H1 (cell line): ENCODE results near the gene NNMT. TPM values are rescaled to one million over a fixed set of nuclear protein-coding genes. Genes with fewer than 3 reads are reported as not detected.

Experiments
- CTCF ChIA-PET: fragments of 300-600 bp; sonication (Branson Sonifier 250); formaldehyde crosslinking; loops from one replicate; lab custom pipeline; 2021; ENCODE audit not compliant: partially characterized antibody; lab: Charles Lee
- POLR2A ChIA-PET: fragments of 300-600 bp; sonication (Branson Sonifier 250); formaldehyde crosslinking; loops from one replicate; lab custom pipeline; 2021; ENCODE audit warnings: inconsistent platforms; ENCODE audit not compliant: partially characterized antibody; lab: Charles Lee
- DNase-seq, 2 experiments: peaks; one replicate each; pipeline versions ENCODE4 v3.0.0 to v3.0.0-alpha.2; 2010 to 2022; ENCODE audit warnings: low spot score in 2 of 2, low read depth in 1 of 2, mixed read lengths in 1 of 2
- FAIRE-seq: peaks from 2 replicates; lab custom pipeline; 2011; peaks lifted over from hg19 to GRCh38; lab: Jason Lieb, UNC
- H2AFZ ChIP-seq: 2 replicates; pipeline ENCODE4 v1.8.1; 2012; ENCODE audit warnings: low read length, inconsistent platforms
- H2AK5ac ChIP-seq: 2 replicates; pipeline ENCODE4 v1.6.1; 2013; ENCODE audit warnings: low read depth, low read length
- H2BK120ac ChIP-seq: replicated peaks from 2 replicates; pipeline ENCODE3; 2013; ENCODE audit warnings: low read depth, low read length, inconsistent platforms
- H2BK12ac ChIP-seq: 2 replicates; pipeline ENCODE4 v1.6.1; 2013; ENCODE audit warnings: low read depth, low read length
- H2BK15ac ChIP-seq: 2 replicates; pipeline ENCODE4 v1.6.1; 2013; ENCODE audit warnings: low read length
- H2BK20ac ChIP-seq: 2 replicates; pipeline ENCODE4 v1.6.1; 2013; ENCODE audit warnings: low read length
- H2BK5ac ChIP-seq: 2 replicates; pipeline ENCODE4 v1.6.1; 2013; ENCODE audit warnings: low read depth, low read length
- H3K14ac ChIP-seq: 2 replicates; pipeline ENCODE4 v1.6.1; 2013; ENCODE audit warnings: inconsistent platforms; ENCODE audit not compliant: insufficient read length
- H3K18ac ChIP-seq: 2 replicates; pipeline ENCODE4 v1.6.1; 2013; ENCODE audit warnings: low read length; ENCODE audit errors: extremely low read depth
- H3K23ac ChIP-seq: 2 replicates; pipeline ENCODE4 v1.6.1; 2013; ENCODE audit warnings: inconsistent platforms; ENCODE audit not compliant: insufficient read length
- H3K23me2 ChIP-seq: 2 replicates; pipeline ENCODE4 v1.6.1; 2013; ENCODE audit warnings: low read depth, low read length
- H3K27ac ChIP-seq: 2 replicates; pipeline ENCODE4 v1.6.1; 2011; ENCODE audit warnings: low read depth, low read length, inconsistent platforms
- H3K27me3 ChIP-seq, 4 experiments: replicated peaks in 1 of 4; 1 replicate in 1 of 4; 2 replicates in 3 of 4; pipeline versions ENCODE4 v1.6.1 to v1.8.1; 2011 to 2013; ENCODE audit warnings: low read length in 3 of 4, mild to moderate bottlenecking in 3 of 4, inconsistent platforms in 2 of 4, mixed read lengths in 2 of 4, moderate library complexity in 1 of 4; ENCODE audit not compliant: control insufficient read depth in 3 of 4, insufficient read depth in 3 of 4; ENCODE audit errors: extremely low read depth in 1 of 4
- H3K36me3 ChIP-seq, 4 experiments: 2 replicates each; pipeline versions ENCODE4 v1.6.1 to v1.8.1; 2011 to 2013; ENCODE audit warnings: mild to moderate bottlenecking in 4 of 4, low read length in 3 of 4, moderate library complexity in 2 of 4, control low read depth in 1 of 4, inconsistent platforms in 1 of 4; ENCODE audit not compliant: insufficient read depth in 4 of 4, control insufficient read depth in 2 of 4
- H3K4ac ChIP-seq: replicated peaks from 2 replicates; pipeline ENCODE3; 2013; ENCODE audit warnings: low read length, low read depth, mixed read lengths, inconsistent platforms; ENCODE audit not compliant: insufficient read length
- H3K4me1 ChIP-seq, 4 experiments: replicated peaks in 1 of 4; 1 replicate in 1 of 4; 2 replicates in 3 of 4; pipeline versions ENCODE4 v1.6.1 to v1.8.1; 2011 to 2013; ENCODE audit warnings: low read length in 3 of 4, inconsistent platforms in 2 of 4, mixed read lengths in 1 of 4; ENCODE audit not compliant: insufficient read depth in 4 of 4, control insufficient read depth in 3 of 4
- H3K4me2 ChIP-seq, 2 experiments: 2 replicates each; pipeline versions ENCODE4 v1.6.1 to v1.8.1; 2011 to 2013; ENCODE audit warnings: low read depth in 2 of 2, low read length in 2 of 2, control low read depth in 1 of 2, inconsistent platforms in 1 of 2, mild to moderate bottlenecking in 1 of 2; ENCODE audit not compliant: insufficient read depth in 1 of 2
- H3K4me3 ChIP-seq, 4 experiments: fragments of 200-600, 300-600 bp in 1 of 4; sonication (generic), shearing (Covaris generic), sonication (Bioruptor Twin) in 1 of 4; 2 replicates each; pipeline versions ENCODE4 v1.5.1 to v1.8.1; 2011 to 2016; ENCODE audit warnings: low read length in 4 of 4, low read depth in 3 of 4, control low read depth in 2 of 4, inconsistent platforms in 2 of 4, mild to moderate bottlenecking in 2 of 4, mixed read lengths in 1 of 4, moderate library complexity in 1 of 4; ENCODE audit not compliant: insufficient read depth in 2 of 4; ENCODE audit errors: extremely low read depth in 1 of 4
- H3K56ac ChIP-seq: replicated peaks from 2 replicates; pipeline ENCODE3; 2013; ENCODE audit warnings: low read depth, mild to moderate bottlenecking, mixed read lengths, low read length, inconsistent platforms; ENCODE audit not compliant: insufficient read length
- H3K79me1 ChIP-seq: 2 replicates; pipeline ENCODE4 v1.6.1; 2013; ENCODE audit warnings: low read depth, low read length, control low read depth
- H3K79me2 ChIP-seq, 2 experiments: 2 replicates each; pipeline versions ENCODE4 v1.6.1 to v1.8.1; 2012 to 2013; ENCODE audit warnings: low read length in 2 of 2, mild to moderate bottlenecking in 2 of 2, inconsistent platforms in 1 of 2; ENCODE audit not compliant: insufficient read depth in 2 of 2, control insufficient read depth in 1 of 2
- H3K9ac ChIP-seq, 4 experiments: replicated peaks in 1 of 4; 1 replicate in 1 of 4; 2 replicates in 3 of 4; pipeline versions ENCODE4 v1.6.1 to v1.8.1; 2011 to 2013; ENCODE audit warnings: low read depth in 3 of 4, low read length in 3 of 4, control low read depth in 2 of 4, mild to moderate bottlenecking in 2 of 4, moderate library complexity in 2 of 4, inconsistent platforms in 1 of 4; ENCODE audit errors: extremely low read depth in 1 of 4
- H3K9me3 ChIP-seq, 2 experiments: 2 replicates each; pipeline versions ENCODE4 v1.6.1 to v1.8.1; 2012 to 2013; ENCODE audit warnings: mild to moderate bottlenecking in 2 of 2, moderate library complexity in 2 of 2, control low read depth in 1 of 2, inconsistent platforms in 1 of 2, low read depth in 1 of 2, low read length in 1 of 2, mixed read lengths in 1 of 2; ENCODE audit not compliant: insufficient read depth in 2 of 2
- H4K20me1 ChIP-seq, 2 experiments: replicated peaks in 1 of 2; 2 replicates each; pipeline versions ENCODE3 to v1.8.1; 2011 to 2013; ENCODE audit warnings: inconsistent platforms in 2 of 2, low read length in 2 of 2, mild to moderate bottlenecking in 1 of 2; ENCODE audit not compliant: insufficient read depth in 2 of 2, control insufficient read depth in 1 of 2
- H4K5ac ChIP-seq: 2 replicates; pipeline ENCODE4 v1.6.1; 2013; ENCODE audit warnings: low read length, low read depth, mixed read lengths, inconsistent platforms; ENCODE audit not compliant: insufficient read length
- H4K8ac ChIP-seq: 2 replicates; pipeline ENCODE4 v1.8.0; 2013; ENCODE audit warnings: mild to moderate bottlenecking, moderate library complexity, low read length, inconsistent platforms; ENCODE audit not compliant: insufficient read depth; ENCODE audit errors: extremely low read depth
- H4K91ac ChIP-seq: replicated peaks from 2 replicates; pipeline ENCODE3; 2013; ENCODE audit warnings: low read length, mixed read lengths, inconsistent platforms; ENCODE audit not compliant: insufficient read length
- BRCA1 ChIP-seq: IDR thresholded peaks from 2 replicates; pipeline ENCODE4 v1.6.1; 2012; ENCODE audit warnings: low read depth, low read length, improper control_type of control experiment
- CHD1 ChIP-seq: IDR thresholded peaks from 2 replicates; pipeline ENCODE4 v1.6.1; 2012; ENCODE audit warnings: low read depth, low read length, improper control_type of control experiment
- CTBP2 ChIP-seq: IDR thresholded peaks from 2 replicates; pipeline ENCODE4 v1.7.0; 2011; ENCODE audit warnings: borderline replicate concordance, mild to moderate bottlenecking, moderate library complexity, mixed read lengths, low read length; ENCODE audit not compliant: insufficient read depth, insufficient read length
- CTCF ChIP-seq, 3 experiments: IDR thresholded peaks; 1 replicate in 2 of 3; 2 replicates in 1 of 3; pipeline versions ENCODE4 v1.5.1 to v1.6.1; 2011; ENCODE audit warnings: low read length in 3 of 3, mild to moderate bottlenecking in 3 of 3, inconsistent platforms in 2 of 3, low read depth in 1 of 3, moderate library complexity in 1 of 3; ENCODE audit not compliant: insufficient read depth in 1 of 3; ENCODE audit errors: control extremely low read depth in 1 of 3
- EP300 ChIP-seq, 2 experiments: IDR thresholded peaks; 1 replicate in 1 of 2; 2 replicates in 1 of 2; pipeline ENCODE4 v1.6.1; 2011 to 2012; ENCODE audit warnings: low read depth in 2 of 2, low read length in 2 of 2, mild to moderate bottlenecking in 2 of 2, borderline replicate concordance in 1 of 2, inconsistent platforms in 1 of 2, moderate library complexity in 1 of 2
- JUND ChIP-seq: IDR thresholded peaks from 2 replicates; pipeline ENCODE4 v1.6.1; 2011; ENCODE audit warnings: mild to moderate bottlenecking, improper control_type of control experiment, low read length
- KDM1A ChIP-seq: fragments of 200-600, 300-600 bp; sonication (generic); IDR thresholded peaks from 2 replicates; pipeline ENCODE4 v1.7.1; 2016; ENCODE audit warnings: mild to moderate bottlenecking, low read length, borderline replicate concordance
- KDM4A ChIP-seq: IDR thresholded peaks from one replicate; pipeline ENCODE4 v1.7.1; 2012; ENCODE audit warnings: low read depth, mild to moderate bottlenecking, moderate library complexity, low read length, inconsistent platforms; ENCODE audit not compliant: severe bottlenecking
- TCF12 ChIP-seq: IDR thresholded peaks from 2 replicates; pipeline ENCODE4 v1.6.1; 2011; ENCODE audit warnings: low read depth, mild to moderate bottlenecking, low read length
- WGBS, 2 experiments: shearing (Covaris generic) in 1 of 2; methylation state at CpG; one replicate each; pipeline versions ENCODE4 v1.1.6 to v1.1.7; 2013 to 2015; ENCODE audit warnings: low lambda C conversion rate in 2 of 2, mixed read lengths in 2 of 2, inconsistent platforms in 1 of 2, low coverage in 1 of 2, missing lambda C conversion rate in 1 of 2; ENCODE audit not compliant: insufficient replicate concordance in 2 of 2, insufficient coverage in 1 of 2, insufficient read length in 1 of 2; ENCODE audit errors: extremely low coverage in 1 of 2, missing lambda C conversion rate in 1 of 2; 5-methylcytosine and 5-hydroxymethylcytosine counted together
- polyA plus RNA-seq, 7 experiments: library from polyadenylated mRNA; depleted of rRNA in 3 of 7; stranded (reverse) in 5 of 7; unstranded in 2 of 7; fragments of >200 nt in 5 of 7; fragments of 200-250 nt in 2 of 7; gene quantifications; 1 replicate in 5 of 7; 2 replicates in 1 of 7; 4 replicates in 1 of 7; pipeline versions ENCODE4 v1.2.1 to v1.2.3, GENCODE V29; 2011 to 2013; ENCODE audit warnings: missing spikeins in 2 of 7, mixed read lengths in 2 of 7
- total RNA-seq: library from RNA; stranded (reverse); fragmentation: NEBNext Ultra II Directional; extraction: Animal tissue kit (Norgen Biotek cat#: 25700); gene quantifications from 2 replicates; pipeline ENCODE4 v1.2.1, GENCODE V29; 2021

The NNMT gene
- total and polyA plus RNA-seq, 2 of the 8 experiments (the other 6 are each of a cell fraction or from before 2014, with no cell fraction given) = not detected

- H3K18ac ChIP-seq = no peak overlapping the region
- H3K56ac ChIP-seq = no peak overlapping the region
- no peak overlapping the region; the same call in 1 of the 2 replicates for H2BK12ac ChIP-seq
- H3K23me2 ChIP-seq = no peaks in the 10 kb centered on the region
- no peak overlapping the region for H4K8ac ChIP-seq
- no peak overlapping the region for H3K14ac ChIP-seq
- no peak overlapping the region for H3K9ac ChIP-seq
- H3K36me3 ChIP-seq = no peaks in the 10 kb centered on the region
- no peaks in the 10 kb centered on the region for H4K20me1 ChIP-seq
- H4K5ac ChIP-seq = no peak overlapping the region
- TF ChIP-seq EP300 (IDR thresholded peaks at IDR 0.05; ENCODE audit: borderline replicate concordance in 1 of 2, low read depth in 2 of 2, low read length in 2 of 2) (no peak), KDM1A (no peak), CTCF (IDR thresholded peaks at IDR 0.05; ENCODE audit: control extremely low read depth in 1 of 3, insufficient read depth in 1 of 3, low read depth in 1 of 3, low read length in 3 of 3) (no peak), TCF12 (no peak), JUND (no peak), CTBP2 (no peak), BRCA1 (no peak), KDM4A (no peak), CHD1 (no peak)
- no peak overlapping the region for H3K4ac ChIP-seq
- no peaks in the 10 kb centered on the region; a peak in 1 of 7 replicates for H3K27me3 ChIP-seq
- no peak overlapping the region for H2BK15ac ChIP-seq
- H3K4me1 ChIP-seq = peaks cover 2 to 17% (median 8%) of the 10 kb centered on the region in 4 experiments; a peak in 5 of 7 replicates
- POLR2A ChIA-PET = no interaction called here
- no peak overlapping the region for H2AK5ac ChIP-seq
- H2BK20ac ChIP-seq = no peak overlapping the region
- DNase-seq = no peak
- no peaks in the 10 kb centered on the region for H3K79me2 ChIP-seq
- WGBS, 2 experiments = 89% methylated on average over 6 of the region's 6 CpGs; no CpG with 5 or more reads in 1 of the 2 experiments
- no peak overlapping the region for H2AFZ ChIP-seq
- 0 out of 2 replicates have a peak overlapping the region, but pooled peaks have one; percentile 7 for H2BK5ac ChIP-seq
- FAIRE-seq = no peak
- no peaks in the 10 kb centered on the region for H3K79me1 ChIP-seq
- H3K23ac ChIP-seq = no peak overlapping the region
- H3K4me2 ChIP-seq = no peak overlapping the region
- CTCF ChIA-PET = interaction anchor here (1.2 kb wide), 1 partner anchor 9 kb away, joined by 3 read pairs; no protein-coding TSS in a partner anchor
- no peak overlapping the region for H3K4me3 ChIP-seq
- no peak overlapping the region for H4K91ac ChIP-seq
- H2BK120ac ChIP-seq = no peak overlapping the region
- no peak overlapping the region for H3K27ac ChIP-seq
- H3K9me3 ChIP-seq = no peaks in the 10 kb centered on the region
These were observed 25.5 kb downstream of the NNMT start for GRCh38 chr11:114321621-114322257.
